HG02981 (cell line): ENCODE results near the gene VAPA.
"Not testable (repeated sequence)": the region's sequence is repeated elsewhere in the genome, so short reads cannot be mapped to it uniquely, and the experiment has no call there.

ENCODE experiments used
- ATAC-seq: cut with Tn5 transposase; IDR thresholded peaks from one replicate; pipeline ENCODE4 v1.9.1; 2021; ENCODE audit warnings: mild to moderate bottlenecking, moderate library complexity; ENCODE audit not compliant: unreplicated experiment

Gene VAPA

DNA sequence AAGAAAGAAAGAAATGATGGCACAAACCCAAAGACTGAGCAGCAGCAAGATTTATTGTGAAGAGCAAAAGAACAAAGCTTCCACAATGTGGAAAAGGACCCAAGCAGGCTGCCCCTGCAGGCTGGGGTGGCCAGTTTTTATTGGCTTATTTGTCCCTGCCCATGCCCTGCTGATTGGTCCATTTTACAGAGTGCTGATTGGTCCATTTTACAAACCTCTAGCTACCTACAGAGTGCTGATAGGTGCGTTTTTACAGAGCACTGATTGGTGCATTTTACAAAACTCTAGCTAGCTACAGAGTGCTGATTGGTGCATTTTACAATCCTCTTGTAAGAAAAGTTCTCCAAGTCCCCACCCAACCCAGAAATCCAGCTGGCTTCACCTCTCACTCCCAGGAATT is 1.5 kb upstream of the VAPA start:
- ATAC-seq, result not testable (repeated sequence)

DNA sequence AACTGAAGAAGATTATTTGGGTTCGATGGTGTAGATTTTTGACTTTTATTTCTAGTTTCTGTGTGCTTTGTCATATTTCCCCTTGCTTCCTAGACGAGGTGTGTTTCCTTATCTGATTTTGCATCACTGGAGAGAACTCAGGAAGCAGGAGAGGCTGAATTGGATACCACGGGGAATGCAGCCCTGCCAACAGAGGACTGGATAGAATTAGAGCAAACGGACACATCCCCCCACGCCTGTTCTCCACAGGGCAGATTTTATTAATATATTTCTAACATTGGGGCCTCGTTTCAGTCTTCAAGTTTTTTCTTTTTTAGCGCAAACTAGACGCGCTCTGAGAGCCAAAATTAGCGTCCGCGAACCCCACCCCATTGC is 678 bp upstream of the VAPA start:
- no peak for ATAC-seq

DNA sequence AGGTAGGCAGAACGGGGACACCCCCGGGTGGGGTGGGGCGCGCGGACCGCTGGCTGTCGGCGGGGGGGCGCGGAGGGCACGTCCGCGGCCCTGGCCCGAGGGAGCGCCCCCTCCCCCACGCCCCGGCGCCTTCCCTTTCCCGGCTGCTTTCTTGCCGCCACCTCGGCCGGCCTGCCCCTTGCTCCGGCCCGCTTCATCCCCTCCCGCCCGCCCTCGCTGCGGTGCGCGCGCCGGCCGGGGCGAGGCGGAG is 443 bp downstream of the VAPA start:
- no peak for ATAC-seq

DNA sequence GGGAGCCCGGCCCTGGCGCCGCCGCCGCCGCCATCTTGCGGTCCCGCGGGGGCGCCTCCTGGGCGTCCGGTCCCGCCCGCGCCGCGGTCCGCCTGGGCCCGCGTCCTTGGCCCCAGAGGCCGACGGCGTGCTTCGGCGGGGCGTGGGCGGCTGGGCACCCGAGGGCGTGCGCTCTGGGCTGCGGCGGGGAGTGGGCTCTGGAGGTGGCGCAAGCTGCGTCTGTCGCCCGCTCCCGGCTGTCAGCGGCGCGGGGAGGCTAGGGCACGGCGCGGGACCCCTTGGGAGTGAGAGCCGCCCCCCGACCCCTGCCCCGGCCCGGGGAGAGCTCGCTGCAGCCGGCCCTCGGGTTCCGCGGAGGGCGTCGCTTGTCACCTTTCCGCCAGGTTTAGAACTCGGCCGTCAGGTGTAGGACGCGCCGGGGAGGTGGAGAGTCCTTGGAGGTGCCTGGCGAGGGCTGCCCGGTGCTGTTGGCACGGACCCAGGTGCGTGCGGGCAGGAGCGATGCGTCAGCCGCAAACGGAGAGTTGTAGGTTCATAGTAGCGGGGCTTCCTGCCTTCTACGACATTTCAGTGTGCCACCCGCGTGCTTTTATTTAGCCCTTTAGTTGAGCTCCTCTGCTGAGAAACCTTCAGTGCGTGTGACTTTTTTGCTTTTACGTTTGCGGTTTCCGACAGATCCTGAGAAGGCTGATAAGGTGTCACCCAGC is 921 bp downstream of the VAPA start:
- peak; percentile 35 for ATAC-seq

DNA sequence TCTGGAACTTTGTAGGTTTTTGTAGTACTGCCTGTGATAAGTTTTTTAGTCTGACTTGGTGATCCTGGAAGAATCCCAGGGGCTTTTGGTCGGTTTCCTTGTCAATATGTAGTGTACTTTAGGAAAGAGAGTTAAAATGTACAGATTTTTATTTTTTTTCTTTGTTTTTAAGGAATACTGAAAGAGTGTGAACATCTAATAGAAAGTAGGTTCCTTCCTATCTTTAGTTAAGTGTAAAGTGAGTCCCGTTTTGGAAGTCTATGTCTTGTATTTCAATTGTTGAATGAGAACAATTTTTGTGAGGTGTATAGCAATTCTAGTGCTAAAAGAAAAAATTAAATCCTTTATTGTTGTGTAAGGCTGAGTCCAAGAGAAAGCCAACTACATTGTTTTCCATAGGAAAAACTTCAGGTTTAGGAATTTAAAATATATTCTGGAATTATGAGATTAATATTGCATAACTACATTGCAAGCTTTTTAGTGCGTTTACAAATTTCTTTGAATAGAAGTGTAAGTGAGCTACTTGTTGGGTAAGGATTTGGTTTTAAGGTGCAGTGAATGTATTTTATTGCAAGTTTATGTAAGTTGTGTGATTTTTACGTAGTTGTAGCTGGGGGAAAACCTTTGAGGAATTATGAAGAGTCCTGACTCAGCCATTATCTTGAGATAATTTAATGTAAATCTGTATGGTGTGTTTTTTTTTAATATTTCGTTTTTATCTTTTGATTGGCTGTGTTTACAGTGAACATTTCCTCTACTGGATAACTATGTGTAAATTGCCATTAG is 1.7 kb downstream of the VAPA start:
- ATAC-seq, result no peak

DNA sequence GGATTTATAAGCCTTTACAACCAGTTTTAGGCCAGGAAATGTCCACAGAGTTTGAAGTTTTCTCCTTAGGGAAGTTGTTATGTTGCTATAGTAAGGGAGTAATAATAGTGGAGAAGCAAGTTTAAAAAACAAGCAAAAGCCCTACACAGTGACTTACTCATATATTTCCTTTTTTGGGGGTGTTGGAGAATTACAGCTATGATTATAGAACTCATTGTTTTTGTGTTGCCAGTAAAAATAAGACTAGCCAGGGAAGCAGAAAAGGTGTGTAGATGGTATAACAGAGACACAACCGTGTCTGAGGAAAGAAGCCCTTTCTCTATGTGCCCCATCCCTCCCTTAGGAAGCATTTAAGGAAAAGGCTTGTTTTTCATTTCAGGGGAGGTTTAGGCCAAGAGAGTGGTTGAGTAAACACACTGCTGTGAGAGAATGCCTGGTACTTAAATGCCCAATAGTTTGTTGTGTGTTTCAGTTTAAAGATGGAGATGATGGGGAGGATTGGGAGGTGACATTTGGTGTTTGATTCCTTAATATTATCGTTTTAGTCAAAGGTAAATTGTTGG is 2.3 kb downstream of the VAPA start:
- ATAC-seq, result no peak

DNA sequence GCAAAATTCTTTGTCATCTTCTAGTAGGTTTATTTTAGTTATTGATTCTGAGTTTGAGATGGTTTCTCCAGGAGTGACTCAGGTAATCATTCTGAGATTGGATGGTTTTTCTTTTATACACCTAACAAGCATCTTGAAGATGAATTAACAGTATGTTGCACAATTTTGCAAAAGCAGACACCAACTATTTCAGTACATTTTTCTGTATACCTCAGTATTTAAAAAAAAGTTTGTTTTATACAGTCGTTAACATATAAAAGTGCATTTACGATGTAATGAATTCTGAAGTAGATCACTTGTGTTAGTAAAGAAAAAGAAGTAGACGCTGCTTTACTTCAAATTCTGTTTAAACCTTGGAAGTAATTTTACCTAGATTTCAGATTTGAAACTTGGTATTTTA is 3.0 kb downstream of the VAPA start:
- ATAC-seq, result no peak

DNA sequence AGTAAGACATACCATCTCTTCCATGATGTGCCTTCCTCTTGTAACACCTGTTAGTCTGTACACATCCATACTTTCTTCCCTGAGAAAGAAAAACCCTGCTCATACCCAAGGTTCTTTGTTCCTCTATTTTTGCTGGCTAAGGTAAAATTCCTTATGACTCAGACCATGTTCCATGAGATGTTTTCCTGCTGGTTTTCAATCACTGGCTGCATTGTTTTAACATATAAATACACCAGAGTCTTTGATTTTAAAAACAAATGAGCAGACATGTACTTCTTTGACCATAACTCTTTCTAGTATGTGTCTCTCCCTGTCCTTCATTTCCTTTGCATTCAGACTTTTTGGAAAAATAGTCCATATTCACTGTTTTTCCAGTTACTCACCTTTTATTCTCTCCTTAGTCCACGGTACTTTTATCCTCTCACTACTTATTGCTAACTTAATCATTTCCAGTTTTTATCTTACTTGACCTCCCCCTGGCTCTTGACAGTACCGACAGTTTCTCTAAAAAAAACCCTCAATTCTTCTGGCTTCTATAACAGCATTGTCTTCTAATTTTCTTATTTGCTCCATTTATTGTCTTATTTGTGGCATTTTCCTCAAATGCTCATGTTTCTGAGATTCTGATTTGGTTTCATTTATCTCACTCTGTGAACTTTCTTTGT is 4.3 kb downstream of the VAPA start:
- no peak for ATAC-seq

DNA sequence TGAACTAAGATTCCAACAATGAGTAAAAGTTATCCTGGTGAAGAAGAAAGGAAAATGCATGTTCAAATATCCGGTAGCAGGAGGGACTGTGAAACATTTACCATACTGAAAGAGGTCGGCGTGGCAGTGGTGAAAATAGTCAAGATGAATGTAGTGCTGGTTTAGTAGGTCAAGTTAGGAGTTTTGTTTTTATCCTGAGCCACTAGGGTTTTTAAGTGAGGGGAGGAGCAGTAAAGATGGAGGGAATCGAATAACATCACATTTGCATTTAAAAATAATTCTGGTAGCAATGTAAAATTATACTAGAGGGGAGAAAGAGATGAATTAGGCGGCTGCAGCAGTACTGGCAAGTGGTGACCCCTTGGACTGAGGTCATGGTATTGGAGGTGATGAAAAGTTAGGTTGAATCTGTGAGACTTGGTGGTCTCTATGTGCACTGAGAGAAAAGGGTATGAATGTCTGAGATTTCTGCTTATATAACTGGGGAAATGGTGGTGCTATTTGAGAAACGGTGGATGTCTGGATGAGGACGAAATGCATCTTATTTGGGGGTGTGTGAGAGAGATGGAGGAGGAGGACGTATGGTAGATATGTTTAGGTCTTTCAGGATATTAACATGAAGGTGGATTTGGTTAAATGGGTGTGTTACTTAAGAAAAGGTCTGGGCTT is 5.9 kb downstream of the VAPA start:
- ATAC-seq, result no peak

DNA sequence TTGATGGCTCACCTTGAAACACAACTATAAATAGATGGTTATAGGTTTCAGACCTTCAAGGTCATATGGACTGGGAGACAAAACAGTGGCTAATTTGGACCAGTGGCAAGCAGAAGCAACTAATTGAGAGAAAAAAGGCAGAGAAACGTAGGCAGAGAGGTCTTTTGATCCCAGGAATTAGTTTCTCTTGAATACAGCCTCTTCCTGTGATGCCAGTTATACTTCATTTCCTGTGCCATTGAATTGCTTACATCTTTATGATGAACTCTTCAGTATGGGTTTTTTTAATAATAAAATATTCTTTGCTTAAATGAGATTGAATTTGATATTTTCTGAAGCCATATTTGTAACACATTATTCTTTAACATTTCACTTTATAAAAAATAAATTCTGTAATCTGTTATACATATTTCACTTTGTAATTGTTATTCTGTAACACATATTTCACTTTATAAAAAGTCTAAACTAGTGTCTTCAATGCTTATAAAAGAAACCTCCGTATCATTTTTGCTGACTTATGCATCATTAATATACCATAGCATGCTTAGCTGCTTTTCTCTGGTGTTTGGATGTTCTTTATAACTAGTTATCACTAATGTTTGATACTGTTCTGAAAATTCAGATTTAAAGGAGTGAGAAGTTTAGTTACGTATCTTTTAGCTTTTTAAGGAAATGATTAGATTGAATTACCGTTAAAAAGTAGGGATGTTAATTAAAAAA is 8.9 kb downstream of the VAPA start:
- ATAC-seq, result no peak

DNA sequence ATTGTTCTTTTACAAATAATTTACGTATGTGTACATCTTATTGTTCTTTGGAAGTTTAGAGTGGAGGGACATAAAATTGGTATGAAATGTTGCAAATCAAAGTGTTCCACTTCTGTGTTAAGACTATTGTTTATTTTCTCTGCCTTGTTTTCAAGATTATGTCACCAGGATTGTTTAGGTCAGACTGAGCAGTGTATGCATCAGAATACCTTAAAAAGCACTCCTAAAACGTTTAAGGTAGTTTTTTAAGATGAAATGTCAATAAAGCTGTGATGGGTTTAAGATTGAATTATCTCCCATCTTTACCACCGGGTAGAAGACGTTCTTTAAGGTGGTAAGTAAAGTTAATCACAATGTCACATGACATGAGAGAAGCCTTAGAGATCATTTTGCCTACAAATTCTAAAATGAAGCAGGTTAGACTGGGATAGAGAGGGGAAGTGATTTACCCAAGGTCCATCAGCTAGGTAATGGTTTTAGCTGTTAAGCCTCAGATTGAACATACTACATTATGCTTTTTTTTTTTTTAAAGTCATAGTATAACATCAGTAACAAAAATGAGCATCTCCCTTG is 10.6 kb downstream of the VAPA start:
- no peak for ATAC-seq

DNA sequence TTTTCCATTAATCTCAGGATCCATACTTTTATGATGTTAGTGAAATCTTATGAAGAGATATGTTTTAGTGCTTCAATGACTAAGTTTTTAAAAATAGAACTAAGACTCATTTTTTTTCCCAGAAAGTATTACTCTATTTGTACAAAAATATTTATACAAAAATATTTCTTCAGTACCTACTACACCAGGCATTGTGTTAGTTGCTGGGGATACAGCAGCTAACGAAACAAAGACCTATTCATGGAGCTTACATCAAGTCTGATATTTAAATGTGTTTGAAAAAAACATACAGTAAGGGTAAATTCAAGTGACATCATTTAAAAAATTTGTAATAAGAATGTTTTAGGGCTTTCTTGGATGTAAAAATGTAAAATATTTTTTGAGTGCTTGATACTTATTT is 11.6 kb downstream of the VAPA start:
- ATAC-seq, result no peak

DNA sequence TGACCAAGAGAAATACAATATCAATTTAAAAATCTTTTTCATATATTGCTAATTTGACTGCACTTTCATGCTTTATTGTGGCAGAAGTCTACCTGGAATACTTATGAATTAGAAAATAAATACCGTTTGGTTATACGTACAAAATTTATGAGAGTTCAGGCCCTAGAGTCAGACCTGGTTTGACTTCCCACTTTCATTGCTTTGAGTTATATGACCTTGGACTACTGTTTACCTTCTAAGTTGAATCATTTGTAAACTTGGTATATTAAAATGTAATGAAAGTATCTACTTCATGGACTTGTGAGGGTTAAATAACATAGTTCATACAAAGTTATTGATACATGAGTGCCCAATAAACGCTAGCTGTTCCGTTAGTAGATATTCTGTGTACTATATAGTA is 12.0 kb downstream of the VAPA start:
- no peak for ATAC-seq

DNA sequence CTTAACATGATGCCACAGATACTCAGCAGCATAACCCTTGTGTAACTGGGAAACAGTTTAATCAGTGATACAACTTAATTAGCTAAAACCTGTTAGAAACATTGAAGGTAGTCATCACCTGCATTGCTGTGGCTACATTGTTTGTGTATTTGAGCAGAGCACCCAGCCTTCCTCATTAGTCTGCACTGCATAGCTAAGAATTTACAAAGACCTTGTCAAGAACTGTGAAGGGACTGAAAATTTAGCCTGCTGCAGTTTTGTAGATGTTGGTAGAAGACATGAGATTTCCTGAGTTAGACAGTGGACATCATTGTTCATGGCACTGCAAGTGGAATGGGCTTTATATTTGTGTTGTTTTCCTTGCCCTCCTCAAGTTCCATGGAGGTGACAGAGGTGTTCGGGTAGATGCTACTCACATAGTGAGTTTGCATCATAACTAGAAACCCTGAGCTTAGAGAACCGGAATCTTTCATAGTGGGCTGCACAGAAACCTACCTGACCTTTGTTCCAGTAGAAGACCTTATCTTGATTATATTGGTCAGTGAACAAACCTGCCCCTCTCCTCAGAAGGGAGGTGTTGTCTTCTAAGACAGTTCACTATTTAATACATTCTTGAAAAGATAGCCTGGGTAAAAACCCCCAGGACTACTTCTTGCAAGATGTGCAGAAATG is 12.5 kb downstream of the VAPA start:
- no peak for ATAC-seq

DNA sequence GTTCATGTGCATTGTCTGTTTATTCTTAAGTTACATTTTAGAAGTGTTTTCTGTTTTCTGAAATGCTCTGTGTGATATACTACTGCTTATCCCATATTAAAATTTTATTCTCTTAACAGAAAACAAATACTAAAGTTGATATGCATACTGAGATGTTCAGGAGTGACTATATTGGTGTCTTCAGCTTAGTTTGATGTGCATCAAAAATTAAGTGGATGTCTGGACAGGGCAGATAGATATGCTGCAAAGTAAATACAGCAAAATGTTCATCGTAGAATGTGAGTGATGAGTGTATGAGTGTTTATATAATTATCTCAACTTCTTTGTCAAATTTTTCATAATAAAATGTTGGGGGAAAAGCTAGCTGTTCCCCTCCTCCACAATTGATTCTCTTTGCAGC is 13.2 kb downstream of the VAPA start:
- ATAC-seq, result no peak

DNA sequence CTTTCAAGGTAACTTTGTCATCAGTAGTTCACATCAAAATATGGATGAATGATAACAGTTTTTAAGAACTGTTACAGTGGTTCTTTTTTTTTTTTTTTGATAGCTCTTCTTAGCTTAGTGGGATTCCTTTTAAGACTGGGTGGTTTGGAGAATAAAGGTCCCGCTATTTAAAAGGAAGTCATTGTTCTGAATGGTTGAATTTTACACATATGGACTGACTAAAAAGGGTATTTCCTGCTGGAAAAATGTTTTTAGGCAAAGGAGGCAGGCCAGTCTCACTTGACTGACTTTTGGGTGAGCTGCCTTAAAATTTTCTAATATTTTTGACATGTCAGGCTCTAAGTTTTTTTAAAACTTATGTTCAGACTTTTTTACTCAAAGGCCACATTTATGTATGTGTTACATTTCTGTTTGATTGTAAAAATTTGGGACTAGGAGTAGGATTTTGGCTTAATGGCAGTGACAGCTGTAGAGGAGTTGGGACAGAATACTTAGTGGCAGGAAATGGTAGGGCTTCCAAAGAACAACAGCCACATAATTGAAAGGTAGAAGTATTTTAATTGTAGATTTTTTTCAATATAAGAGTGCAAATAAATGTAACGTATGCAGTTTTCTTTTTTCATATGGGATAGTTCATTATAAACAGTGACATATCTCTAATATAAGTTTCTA is 13.7 kb downstream of the VAPA start:
- no peak for ATAC-seq

DNA sequence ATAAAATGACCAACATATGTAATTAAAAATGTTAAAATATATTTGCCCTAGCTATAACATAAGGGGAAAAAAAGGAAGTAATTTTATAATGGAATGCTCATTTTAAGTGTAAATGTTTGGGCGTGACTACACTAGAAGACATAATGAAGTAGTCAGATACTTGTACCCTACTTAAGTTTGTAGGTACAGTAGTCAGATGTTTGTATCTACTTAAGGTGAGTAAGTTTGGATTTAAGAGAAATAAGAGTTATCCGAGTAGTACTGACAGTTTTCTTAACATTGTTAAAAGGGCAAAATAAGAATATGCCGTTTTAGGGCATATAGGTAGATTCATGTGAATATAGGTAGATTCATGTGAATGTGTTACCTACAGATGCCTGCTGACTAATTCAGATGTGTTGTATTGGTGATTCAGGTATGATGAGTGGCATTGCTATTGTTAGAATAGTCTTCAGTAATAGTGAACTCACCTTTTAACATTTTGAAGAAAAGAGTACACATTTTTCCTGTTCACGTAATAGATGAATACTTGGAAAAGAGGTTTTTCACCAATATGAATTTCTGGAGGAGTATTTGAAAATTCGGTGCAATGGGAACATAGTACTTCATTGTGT is 14.9 kb downstream of the VAPA start:
- no peak for ATAC-seq

DNA sequence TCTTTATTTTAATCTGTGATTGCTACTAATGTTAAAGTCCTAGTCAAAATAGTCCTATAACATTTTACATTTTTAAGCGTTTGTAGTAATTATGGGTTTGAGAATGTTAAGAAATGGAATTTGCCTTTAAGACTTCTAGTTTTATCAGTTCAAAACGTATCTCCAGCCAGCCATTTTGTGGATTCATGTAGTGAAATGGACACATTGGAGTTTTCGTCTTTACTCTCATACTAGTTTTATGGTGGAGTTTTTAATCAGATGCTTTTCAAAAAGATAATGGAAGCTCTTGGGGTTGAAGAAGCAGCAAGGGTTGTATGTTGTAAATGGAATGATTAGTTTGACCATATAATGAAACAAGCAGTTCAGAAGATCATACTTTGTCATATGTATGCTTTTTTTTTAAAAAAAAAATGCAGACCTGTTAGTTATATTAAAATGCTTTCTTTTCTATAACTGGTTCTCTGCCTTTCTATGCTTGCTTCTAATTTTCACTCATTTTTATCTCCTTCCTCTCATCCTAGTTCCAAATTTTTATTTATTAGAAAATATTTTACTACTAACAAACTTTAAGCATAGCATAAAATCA is 16.6 kb downstream of the VAPA start:
- no peak for ATAC-seq

DNA sequence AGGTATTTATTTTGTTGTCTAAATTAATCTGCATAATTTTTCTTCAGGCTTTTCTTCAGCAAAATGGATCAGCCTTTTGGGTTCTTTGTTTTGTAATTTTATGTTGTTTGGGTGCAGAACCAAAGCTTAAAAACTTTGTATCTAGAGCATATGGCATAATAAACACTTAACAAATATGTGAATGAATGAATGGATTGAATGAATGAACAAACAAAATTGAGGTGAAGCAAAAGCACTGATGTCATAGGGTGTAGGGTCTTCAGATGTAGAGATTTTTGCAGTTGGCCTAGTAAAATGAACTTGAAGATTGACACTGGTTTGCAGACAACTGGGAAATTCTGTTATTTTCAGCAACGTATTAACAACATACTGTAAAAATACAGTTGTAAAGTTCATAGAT is 17.3 kb downstream of the VAPA start:
- ATAC-seq, result no peak
